Kidney (tissue), 14 donors: ENCODE measurements around the gene LUC7L3. TPM values are rescaled to one million over a fixed set of nuclear protein-coding genes. Genes with fewer than 3 reads are reported as not detected.
"Not testable (repeated sequence)": the region's sequence is repeated elsewhere in the genome, so short reads cannot be mapped to it uniquely, and the experiment has no call there.

ENCODE experiments used
- DNase-seq, 5 donors: peaks; one replicate each; pipeline ENCODE4 v3.0.0-alpha.2; 2013 to 2020
- FAIRE-seq: peaks from 2 replicates; lab custom pipeline; 2012; peaks lifted over from hg19 to GRCh38; lab: Jason Lieb, UNC
- H3K27ac ChIP-seq, 2 donors: one replicate each; pipeline ENCODE4 v1.7.0; 2013; ENCODE audit warnings: low read depth in 2 of 2, low read length in 2 of 2, inconsistent platforms in 1 of 2
- H3K27me3 ChIP-seq: one replicate; pipeline ENCODE4 v1.7.1; 2013; ENCODE audit warnings: low read length, inconsistent platforms; ENCODE audit not compliant: control insufficient read depth, insufficient read depth
- H3K36me3 ChIP-seq, 3 donors: one replicate each; pipeline versions ENCODE4 v1.7.0 to v1.7.1; 2013; ENCODE audit warnings: low read length in 3 of 3, control low read depth in 1 of 3, inconsistent platforms in 1 of 3; ENCODE audit not compliant: insufficient read depth in 3 of 3, control insufficient read depth in 2 of 3
- H3K4me1 ChIP-seq, 3 donors: one replicate each; pipeline versions ENCODE4 v1.7.0 to v1.7.1; 2013; ENCODE audit warnings: low read length in 3 of 3, inconsistent platforms in 1 of 3, low read depth in 1 of 3; ENCODE audit not compliant: control insufficient read depth in 2 of 3, insufficient read depth in 2 of 3
- H3K4me3 ChIP-seq, 3 donors: one replicate each; pipeline versions ENCODE4 v1.7.0 to v1.8.1; 2013; ENCODE audit warnings: low read length in 3 of 3, control low read depth in 1 of 3, inconsistent platforms in 1 of 3
- H3K9ac ChIP-seq, 3 donors: one replicate each; pipeline versions ENCODE4 v1.7.0 to v1.7.1; 2013; ENCODE audit warnings: low read length in 3 of 3, control low read depth in 1 of 3, inconsistent platforms in 1 of 3
- H3K9me3 ChIP-seq, 3 donors: one replicate each; pipeline versions ENCODE4 v1.7.0 to v1.7.1; 2013; ENCODE audit warnings: low read length in 3 of 3, control low read depth in 1 of 3, inconsistent platforms in 1 of 3; ENCODE audit not compliant: control insufficient read depth in 2 of 3, insufficient read depth in 1 of 3
- intact Hi-C: fragments of 100-400 bp; cut with DNase I; formaldehyde crosslinking; loops from one replicate; pipeline ENCODE4 v1.11.1; 2022
- polyA plus RNA-seq: library from polyadenylated mRNA; stranded (reverse); fragments of 350-450 nt; fragmentation: Illumina TruSeq; extraction: RNeasy Lipid Tissue Mini Kit (QIAGEN cat#74804); gene quantifications from one replicate; pipeline ENCODE4 v1.2.3, GENCODE V29; 2014; ENCODE audit warnings: low read depth, low replicate concordance; ENCODE audit not compliant: insufficient read depth
- total RNA-seq: library from RNA; stranded (reverse); fragmentation: NEBNext Ultra II Directional; extraction: Animal tissue kit (Norgen Biotek cat#: 25700); gene quantifications from one replicate; pipeline ENCODE4 v1.2.1, GENCODE V29; 2021
- TF ChIP-seq, protein P1 (sequence below): IDR thresholded peaks from 3 replicates; pipeline ENCODE4 v1.5.1; 2012; ENCODE audit warnings: mild to moderate bottlenecking, moderate library complexity, borderline replicate concordance; ENCODE audit not compliant: insufficient read depth; ENCODE audit errors: extremely low read depth
- donor health status: control.
- donor health status: control.
- donor health status: control.
- donor health status: control.
- donor health status: control.
- donor health status: DM: yes; HTN: yes; CAD: no.
- donor health status: Normal renal cell carcinoma (clear cell type).

LUC7L3 gene
- total and polyA plus RNA-seq, 2 donors from 2014 or later, result 74.3 to 91.9 TPM

GRCh38 chr17:50677851-50678375 is 41.5 kb upstream of the LUC7L3 start:
- intact Hi-C loops, result loop anchor here (10.0 kb wide), 1 partner anchor 123 kb away; no protein-coding TSS in a partner anchor
- no peak for FAIRE-seq
- no peak overlapping the region for H3K27ac ChIP-seq
- peak in 1 of 5 donors; percentile 38 for DNase-seq
- TF ChIP-seq, protein P1, sequence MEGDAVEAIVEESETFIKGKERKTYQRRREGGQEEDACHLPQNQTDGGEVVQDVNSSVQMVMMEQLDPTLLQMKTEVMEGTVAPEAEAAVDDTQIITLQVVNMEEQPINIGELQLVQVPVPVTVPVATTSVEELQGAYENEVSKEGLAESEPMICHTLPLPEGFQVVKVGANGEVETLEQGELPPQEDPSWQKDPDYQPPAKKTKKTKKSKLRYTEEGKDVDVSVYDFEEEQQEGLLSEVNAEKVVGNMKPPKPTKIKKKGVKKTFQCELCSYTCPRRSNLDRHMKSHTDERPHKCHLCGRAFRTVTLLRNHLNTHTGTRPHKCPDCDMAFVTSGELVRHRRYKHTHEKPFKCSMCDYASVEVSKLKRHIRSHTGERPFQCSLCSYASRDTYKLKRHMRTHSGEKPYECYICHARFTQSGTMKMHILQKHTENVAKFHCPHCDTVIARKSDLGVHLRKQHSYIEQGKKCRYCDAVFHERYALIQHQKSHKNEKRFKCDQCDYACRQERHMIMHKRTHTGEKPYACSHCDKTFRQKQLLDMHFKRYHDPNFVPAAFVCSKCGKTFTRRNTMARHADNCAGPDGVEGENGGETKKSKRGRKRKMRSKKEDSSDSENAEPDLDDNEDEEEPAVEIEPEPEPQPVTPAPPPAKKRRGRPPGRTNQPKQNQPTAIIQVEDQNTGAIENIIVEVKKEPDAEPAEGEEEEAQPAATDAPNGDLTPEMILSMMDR, result no peak
- H3K36me3 ChIP-seq, result no peaks in the 10 kb centered on the region
- H3K9me3 ChIP-seq, result no peaks in the 10 kb centered on the region
- H3K9ac ChIP-seq, result no peak overlapping the region
- no peaks in the 10 kb centered on the region for H3K27me3 ChIP-seq
- peaks cover 0 to 5% (median 0%) of the 10 kb centered on the region in 3 donors for H3K4me1 ChIP-seq
- no peak overlapping the region for H3K4me3 ChIP-seq

DNA sequence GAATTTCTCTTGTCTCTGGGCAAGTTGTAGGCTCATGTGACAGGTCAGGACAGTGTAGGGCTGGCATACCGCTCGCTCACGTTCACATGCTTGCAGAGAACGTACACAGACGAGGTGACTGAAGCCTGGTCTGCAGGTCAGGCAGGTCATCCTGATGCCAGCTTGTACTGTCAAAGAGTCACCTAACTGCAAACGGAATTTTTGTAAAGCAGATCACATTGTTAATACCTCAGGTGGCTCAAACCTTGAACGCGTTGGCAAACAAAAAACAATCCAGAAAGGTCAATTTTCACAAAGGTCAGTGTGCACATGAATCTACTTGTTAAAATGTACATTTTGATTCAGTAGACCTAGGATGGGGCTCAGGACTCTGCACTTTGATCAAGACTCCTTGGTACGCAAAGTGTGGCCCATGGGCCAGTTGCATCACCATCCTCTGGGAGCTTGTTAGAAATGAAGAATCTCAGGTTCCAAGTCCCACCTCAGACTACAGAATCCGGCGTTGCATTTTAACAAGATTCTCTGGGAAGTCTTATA is 40.3 kb upstream of the LUC7L3 start:
- Histone ChIP-seq H3K9ac (no peak overlapping the region), H3K36me3 (no peaks in the 10 kb centered on the region), H3K4me3 (no peak overlapping the region), H3K27ac (no peak overlapping the region), H3K9me3 (no peaks in the 10 kb centered on the region), H3K27me3 (no peaks in the 10 kb centered on the region), H3K4me1 (peaks cover 0 to 5% (median 0%) of the 10 kb centered on the region in 3 donors)
- DNase-seq (peak in 1 of 5 donors; percentile 43), FAIRE-seq (no peak)
- intact Hi-C loops, result loop anchor here (10.0 kb wide), 1 partner anchor 124 kb away; no protein-coding TSS in a partner anchor
- TF ChIP-seq, protein P1, result no peak

DNA sequence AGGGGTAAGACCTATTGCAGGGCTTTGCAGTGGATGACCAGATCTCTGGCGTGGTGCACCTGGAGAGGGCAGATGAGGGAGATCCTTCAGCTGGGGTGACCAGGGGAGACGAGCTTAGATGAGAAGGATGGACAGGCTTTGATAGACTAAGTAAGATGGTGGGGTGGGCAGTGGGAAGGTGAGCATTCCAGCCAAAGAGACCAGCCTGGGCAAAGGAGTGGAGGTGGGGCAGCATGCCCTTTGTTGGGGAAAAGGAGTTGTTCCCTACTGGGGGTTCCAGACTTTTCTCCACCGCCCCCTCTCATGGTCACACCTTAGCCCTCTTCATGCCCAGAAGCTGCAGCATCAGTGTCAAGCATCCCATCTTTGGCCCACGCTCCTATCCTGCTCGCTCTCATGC is 39.3 kb upstream of the LUC7L3 start:
- no peak overlapping the region for H3K4me3 ChIP-seq
- no peak overlapping the region for H3K27ac ChIP-seq
- TF ChIP-seq, protein P1, result no peak
- intact Hi-C loops, result loop anchor here (10.0 kb wide), 1 partner anchor 45 kb away; the partner anchor contains the start of gene ABCC3
- DNase-seq (peak in 1 of 5 donors; percentile 38), FAIRE-seq (no peak)
- no peak overlapping the region for H3K9ac ChIP-seq
- H3K27me3 ChIP-seq, result no peaks in the 10 kb centered on the region
- no peaks in the 10 kb centered on the region for H3K36me3 ChIP-seq
- peaks cover 0 to 5% (median 0%) of the 10 kb centered on the region in 3 donors for H3K4me1 ChIP-seq
- H3K9me3 ChIP-seq, result no peaks in the 10 kb centered on the region

GRCh38 chr17:50680543-50681262 is 38.7 kb upstream of the LUC7L3 start:
- H3K4me3 ChIP-seq, result peak overlapping the region in 2 of 3 donors; percentile 17 to 38
- not testable (repeated sequence) for H3K4me1 ChIP-seq, H3K9ac ChIP-seq, H3K36me3 ChIP-seq, FAIRE-seq, H3K27ac ChIP-seq, H3K9me3 ChIP-seq, H3K27me3 ChIP-seq
- intact Hi-C loops, result loop anchor here (10.0 kb wide), 1 partner anchor 46 kb away; the partner anchor contains the start of gene ABCC3
- peak in 1 of 5 donors; percentile 27 for DNase-seq
